HFF-Myc (cell line): ENCODE measurements around the gene CYP46A1.

Experiments
- DNase-seq: peaks from one replicate; pipeline ENCODE4 v3.0.0-alpha.2; 2011; ENCODE audit warnings: low read depth; ENCODE audit errors: extremely low read depth
- H3K4me3 ChIP-seq: replicated peaks from 2 replicates; pipeline ENCODE4 v1.5.1; 2011; ENCODE audit warnings: low read depth, mild to moderate bottlenecking, control low read depth, low read length
- TF ChIP-seq, protein P1 (sequence below): IDR thresholded peaks from 2 replicates; pipeline ENCODE4 v1.5.1; 2012; ENCODE audit warnings: mild to moderate bottlenecking, low read depth, low read length, control low read depth; ENCODE audit errors: missing control alignments

CYP46A1 gene

DNA sequence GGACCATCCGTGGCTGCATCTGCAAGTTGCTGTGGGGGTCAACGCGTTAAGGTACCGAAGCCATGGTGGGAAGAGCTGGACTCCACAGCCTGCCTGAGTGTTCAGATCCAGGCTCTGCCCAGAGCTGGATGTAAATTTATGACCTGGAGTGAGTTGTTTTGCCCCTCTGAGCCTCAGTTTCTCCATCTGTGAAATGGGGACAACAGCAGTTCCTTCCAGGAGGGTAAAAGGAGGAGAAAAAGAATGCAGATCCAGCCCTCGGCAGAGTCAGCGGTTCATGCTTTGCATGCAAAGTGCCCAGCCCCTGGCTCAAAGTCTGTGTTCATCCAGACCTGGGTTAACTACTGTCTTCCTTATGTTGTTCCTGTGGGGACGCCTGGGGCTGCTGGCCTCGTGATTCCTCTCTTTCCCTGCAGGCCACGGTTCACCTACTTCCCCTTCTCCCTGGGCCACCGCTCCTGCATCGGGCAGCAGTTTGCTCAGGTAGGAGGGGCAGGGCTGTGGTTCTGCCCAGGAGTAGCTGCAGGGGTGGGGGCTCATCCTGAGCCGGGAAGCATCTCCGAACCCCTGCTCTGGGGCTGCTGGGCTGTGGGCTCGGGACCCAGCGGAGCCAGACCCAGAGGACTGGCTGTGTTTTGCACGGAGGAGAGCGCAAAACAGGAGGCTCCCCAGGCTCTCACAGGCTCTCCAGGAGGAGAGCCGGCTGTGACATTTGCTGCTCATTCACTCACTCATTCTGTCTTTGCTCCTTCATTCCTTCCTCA lies 41.9 kb downstream of the CYP46A1 start:
- no peak for DNase-seq
- no peak overlapping the region for H3K4me3 ChIP-seq
- TF ChIP-seq, protein P1, sequence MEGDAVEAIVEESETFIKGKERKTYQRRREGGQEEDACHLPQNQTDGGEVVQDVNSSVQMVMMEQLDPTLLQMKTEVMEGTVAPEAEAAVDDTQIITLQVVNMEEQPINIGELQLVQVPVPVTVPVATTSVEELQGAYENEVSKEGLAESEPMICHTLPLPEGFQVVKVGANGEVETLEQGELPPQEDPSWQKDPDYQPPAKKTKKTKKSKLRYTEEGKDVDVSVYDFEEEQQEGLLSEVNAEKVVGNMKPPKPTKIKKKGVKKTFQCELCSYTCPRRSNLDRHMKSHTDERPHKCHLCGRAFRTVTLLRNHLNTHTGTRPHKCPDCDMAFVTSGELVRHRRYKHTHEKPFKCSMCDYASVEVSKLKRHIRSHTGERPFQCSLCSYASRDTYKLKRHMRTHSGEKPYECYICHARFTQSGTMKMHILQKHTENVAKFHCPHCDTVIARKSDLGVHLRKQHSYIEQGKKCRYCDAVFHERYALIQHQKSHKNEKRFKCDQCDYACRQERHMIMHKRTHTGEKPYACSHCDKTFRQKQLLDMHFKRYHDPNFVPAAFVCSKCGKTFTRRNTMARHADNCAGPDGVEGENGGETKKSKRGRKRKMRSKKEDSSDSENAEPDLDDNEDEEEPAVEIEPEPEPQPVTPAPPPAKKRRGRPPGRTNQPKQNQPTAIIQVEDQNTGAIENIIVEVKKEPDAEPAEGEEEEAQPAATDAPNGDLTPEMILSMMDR: no peak

DNA sequence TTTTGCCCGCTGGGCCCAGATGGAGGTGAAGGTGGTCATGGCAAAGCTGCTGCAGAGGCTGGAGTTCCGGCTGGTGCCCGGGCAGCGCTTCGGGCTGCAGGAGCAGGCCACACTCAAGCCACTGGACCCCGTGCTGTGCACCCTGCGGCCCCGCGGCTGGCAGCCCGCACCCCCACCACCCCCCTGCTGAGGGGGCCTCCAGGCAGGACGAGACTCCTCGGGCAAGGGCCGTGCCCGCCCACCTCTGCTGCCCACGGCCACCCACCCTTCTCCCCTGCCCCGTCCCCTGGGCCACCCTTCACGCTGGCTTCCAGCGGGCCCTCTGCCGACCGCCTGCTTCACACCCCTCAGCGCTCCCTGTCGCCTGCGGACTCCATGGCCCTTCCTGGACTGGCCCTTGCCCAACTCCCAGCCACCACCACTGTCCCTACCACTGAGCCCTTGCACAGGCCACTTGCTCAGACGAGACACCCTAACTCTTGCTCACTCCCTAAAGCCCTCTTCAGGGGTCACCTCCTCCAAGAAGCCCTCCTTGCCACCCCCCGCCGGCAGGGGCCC lies 42.5 kb downstream of the CYP46A1 start:
- TF ChIP-seq, protein P1: no peak
- H3K4me3 ChIP-seq: no peak overlapping the region
- no peak for DNase-seq

- H3K4me3 ChIP-seq: no peak overlapping the region
- DNase-seq: no peak
- TF ChIP-seq, protein P1: no peak
Measured at GRCh38 chr14:99727096-99727870, 43.2 kb downstream of the CYP46A1 start.

- TF ChIP-seq, protein P1: no peak
- no peak for DNase-seq
- H3K4me3 ChIP-seq: no peak overlapping the region
Measured at GRCh38 chr14:99728231-99728920, 44.3 kb downstream of the CYP46A1 start.

DNA sequence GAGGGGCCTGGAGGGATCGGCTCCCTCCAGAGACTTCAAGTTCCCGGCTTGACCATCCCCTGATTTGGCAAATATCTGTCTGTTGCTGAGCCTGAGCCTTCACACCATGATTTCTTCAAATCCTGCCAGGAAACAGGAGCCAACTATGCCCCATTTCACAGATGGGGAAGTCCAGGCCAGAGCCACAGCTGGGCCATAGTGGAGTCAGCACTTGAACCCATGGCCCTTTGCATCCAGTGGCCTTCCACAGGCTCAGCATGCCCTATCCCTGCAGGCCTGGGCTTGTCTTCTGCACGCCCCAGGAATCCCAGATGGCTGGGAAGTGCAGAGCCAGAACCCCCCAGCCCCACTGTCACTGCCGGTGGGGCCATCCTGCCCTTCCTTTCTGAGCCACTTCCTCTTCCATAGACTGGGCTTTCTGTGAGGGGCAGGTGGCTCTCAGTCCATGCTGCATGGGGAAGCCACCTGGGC lies 44.9 kb downstream of the CYP46A1 start:
- no peak for DNase-seq
- no peak overlapping the region for H3K4me3 ChIP-seq
- TF ChIP-seq, protein P1: no peak
